ENCODE data around the gene CD96.

CD96 gene

DNA sequence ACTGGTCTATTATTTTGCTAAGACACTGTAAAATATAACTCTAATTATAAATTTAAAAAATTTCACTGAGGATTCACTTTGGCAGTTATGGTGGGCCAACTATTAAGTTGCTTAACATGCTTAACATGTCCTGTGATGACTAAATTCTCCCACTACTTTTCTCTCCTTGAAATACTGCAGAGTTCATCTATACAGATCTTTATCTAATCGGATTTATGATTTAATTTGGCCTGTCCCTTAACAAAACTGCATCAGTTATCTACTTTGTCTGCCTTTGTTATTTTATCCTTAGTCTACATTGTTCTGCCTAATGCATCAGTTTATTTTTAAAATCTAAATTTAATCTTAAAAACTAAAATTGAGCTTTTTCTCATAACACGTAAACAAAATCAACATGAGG is 26.4 kb downstream of the CD96 start:
- no peak for DNase-seq

DNA sequence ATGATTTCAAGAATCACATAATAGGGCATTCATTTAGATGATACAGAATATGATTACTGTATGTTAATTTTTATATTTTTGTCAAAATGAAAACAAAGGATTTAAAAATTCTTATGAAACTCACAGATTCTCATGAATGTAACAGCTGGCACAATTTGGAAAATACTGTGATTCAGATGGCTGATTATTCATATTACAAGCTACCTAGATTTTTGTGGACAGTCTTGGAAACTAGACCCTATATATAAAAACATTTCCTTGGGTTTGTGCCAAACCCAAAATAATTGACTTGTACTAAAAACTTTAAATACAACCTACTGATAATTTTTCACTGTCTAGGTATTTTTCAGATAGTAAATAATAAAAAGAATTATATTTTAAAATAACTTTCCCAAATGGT is 26.9 kb downstream of the CD96 start:
- no peak for DNase-seq

DNA sequence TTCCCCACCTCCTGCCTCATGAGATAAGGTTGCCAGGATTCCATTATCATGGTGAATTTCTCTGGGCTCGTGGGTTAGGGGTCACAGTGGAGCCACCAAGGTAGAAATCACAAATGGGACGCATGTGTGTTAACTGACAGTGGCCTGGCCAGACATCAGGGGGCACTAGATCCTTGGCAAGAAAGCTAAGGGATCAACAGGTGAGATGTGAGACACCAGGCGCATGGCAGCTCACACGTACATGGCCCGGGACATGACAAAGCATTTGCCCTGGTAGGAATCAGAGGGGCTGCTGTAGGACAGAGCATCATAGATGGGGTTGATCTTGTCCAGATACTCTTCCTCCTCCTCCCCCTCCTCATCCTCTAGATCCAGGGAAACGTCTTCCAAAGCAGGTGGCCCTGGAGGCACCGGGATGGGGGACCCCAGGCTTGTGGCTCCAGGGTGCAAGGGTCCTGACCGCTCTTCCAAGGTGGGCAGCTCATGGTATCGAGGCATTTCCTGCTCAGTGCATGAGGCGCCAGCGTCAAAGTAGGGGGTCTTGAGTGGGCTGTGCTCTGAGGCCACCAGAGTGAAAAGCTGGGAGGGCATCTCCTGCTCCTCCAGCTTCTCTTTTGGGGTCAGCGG is 28.5 kb downstream of the CD96 start:
- no peak for DNase-seq

DNA sequence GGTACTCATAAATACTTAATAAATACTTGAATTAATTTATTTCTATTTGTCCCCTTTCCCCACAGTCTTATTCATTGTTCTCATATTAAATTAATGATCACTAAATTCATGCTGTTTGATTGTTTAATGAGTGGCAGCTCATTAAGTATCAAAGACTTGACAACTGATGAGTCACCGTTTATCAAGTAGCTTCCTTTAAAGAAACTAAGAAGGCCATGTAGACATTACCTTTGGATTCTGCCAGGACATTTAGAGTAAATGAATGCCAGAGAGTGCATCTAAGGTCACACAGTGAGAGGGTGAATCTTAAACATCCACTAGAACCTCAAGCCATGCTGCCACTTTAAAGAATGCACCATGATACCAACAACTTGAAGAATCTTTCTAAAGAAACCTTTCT is 29.3 kb downstream of the CD96 start:
- no peak for DNase-seq

DNA sequence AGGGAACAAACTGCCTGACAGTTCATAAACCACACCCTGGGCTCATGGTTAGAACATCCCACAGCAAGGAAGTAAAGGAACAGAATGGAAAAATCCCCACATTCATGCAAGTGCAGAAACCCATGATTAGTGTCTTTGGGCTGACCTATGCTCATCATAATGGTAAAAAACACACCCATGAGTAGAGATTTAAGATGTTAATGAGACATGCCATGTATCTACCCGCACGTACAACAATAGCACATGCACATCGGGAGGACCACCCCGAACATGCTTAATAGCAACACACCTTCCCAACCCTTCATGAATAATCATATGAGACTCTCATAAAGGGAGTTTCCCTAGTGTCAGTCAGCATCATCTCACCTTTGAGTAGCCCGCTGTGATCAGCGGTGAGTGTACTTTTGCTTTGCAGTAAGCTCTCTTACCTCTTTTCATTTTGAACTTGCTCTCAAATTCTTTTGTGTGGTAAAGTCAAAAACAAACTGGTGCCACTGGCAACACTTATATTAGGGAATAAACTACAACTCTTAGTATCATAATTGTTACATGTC is 30.0 kb downstream of the CD96 start:
- no peak for DNase-seq

DNA sequence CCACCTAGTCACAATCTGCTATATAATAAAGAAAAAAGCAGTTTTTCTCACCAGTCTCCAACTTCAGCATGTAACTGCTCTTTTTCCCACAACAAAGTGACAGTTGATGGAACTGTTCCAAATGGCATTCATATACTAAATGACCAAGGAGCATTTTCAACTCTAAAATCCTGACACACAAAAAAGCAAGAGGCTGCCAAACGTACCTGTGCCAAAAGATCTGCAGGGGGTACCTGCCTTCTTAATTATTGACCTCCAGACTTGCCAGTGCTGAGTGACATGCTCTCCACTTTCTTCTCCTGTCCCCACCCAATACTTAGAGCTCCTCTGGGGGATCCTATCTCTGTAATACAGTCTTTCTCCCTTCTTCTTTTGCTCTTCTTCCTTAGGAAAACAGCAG is 35.1 kb downstream of the CD96 start:
- no peak for DNase-seq

DNA sequence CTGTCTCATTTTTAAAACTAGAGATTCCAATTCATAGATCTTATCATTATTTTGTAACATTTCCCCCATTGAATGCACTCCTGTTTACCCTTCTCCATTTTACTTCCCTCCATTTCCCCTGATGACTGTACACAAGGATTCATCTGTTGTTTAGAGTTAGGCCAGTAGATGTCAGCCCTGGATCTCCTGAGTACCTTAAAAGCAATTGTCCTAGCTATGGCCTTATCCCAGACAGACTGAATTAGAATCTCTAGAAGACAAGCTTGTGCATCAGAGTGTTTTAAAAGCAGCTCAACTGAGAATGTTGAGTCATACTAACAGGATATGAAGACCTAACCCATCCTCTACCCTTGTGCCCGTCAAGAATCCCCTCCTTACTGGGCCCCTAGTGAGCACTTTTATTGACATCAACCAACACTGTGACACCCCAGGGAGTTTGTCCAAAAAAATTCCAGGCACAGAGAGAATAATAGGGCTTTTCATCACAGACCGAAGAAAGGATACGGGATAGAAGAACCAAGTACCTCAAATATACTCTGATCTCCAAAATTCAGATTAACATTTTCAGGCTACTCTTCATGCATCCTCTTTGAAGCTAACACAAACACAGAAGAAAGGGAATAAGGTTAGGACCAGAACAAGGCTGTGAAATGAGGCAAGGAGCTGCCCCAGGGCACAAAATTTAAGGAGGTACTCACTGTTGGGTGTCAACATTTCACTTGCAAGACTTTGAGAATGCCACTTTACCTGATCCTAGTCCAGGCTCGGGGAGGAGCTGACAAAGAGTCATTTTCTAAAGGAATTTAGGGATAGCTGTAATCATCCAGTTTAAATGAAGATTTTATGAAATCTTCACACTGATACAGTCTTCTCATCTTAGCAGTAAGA is 36.0 kb downstream of the CD96 start:
- DNase-seq = no peak

DNA sequence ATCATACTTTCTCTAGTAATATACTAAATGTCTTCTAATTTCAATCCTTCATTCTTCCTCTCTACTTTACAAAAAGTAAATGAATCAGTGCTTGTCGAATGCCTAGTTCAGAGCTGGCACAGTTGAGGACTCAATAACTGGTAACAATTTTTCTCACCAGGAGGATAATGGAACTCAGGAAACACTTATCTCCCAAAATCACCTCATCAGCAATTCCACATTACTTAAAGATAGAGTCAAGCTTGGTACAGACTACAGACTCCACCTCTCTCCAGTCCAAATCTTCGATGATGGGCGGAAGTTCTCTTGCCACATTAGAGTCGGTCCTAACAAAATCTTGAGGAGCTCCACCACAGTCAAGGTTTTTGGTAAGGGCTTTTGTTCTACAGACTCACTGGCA is 36.9 kb downstream of the CD96 start:
- DNase-seq = no peak

DNA sequence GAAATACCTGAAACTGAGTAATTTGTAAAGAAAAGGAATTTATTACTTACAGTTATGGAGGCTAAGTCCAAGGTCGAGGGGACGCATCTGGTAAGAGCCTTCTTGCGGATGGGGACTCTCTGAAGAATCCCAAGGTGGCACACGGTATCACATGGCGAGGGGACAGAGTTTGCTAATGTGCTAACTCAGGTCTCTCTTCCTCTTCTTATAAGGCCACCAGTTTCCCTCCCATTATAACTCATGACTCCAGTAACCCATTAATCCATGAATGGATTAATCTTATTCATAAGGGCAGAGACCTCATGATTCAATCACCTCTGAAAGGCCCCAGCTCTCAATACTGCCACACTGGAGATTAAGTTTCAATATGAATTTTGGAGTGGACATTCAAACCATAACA is 37.5 kb downstream of the CD96 start:
- DNase-seq = no peak

DNA sequence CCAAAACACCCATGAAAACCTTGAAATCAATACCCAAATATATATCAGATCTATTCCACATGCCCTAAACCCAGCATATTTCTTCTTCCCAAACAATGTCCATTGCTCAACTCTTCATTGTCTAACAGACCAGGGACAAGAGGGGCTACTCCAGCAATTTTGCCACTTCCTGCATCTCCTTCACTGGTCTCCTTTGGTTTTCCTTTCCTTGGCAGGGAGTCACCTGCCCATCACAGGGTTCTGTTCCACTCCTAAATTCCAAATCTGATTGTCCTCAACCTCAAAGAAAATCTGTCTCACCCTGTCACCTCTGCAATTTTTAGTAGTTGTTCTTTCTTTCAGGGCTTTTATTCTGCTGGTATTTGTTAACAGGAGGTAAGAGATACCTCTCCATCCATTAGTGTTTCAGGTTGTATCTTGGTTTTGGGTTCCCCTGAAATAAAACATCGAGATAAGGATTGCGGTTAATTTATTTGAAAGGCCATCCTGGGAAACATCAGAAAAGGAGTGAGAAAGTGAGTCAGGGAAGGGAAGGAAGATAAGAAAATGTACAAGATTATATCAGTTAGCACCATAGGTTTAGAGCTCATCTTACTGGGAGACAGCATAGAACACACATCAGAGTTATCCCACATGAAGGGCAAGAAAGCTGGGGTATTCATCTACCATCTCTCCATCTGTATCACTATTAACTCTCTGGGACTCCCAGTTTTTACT is 39.6 kb downstream of the CD96 start:
- DNase-seq = no peak

DNA sequence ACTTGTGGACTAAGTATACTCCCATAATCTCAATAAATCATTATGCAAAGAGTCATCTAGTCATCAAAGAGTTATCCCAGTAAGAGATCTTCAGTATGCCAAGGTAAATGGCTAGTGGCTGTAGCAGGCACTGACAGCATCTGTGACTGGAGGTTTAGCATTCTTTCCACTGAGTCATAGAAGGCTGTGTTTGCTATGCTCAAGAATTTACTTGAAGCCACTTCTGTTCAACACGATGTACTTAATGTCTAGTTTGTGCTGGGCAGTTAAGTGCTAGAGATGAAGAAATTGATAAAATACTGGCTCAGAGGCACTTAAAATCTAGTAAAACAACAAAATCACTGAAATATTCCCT is 40.1 kb downstream of the CD96 start:
- no peak for DNase-seq

DNA sequence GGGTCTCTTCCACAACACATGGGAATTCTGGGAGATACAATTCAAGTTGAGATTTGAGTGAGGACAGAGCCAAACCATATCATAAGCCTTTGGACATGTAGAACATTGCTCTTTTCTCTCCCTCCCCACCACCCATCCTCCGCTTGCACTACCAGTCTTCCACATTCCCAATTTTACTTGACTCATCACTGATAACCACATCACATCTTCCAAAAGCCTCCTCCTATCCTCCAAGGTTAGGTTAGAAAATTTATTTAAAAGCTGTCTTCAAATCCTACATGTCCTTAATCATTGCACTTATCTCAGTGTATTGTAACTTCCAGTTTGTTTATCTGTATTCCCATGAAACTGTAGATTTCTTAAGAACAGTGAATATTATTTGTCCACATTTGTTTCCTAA is 42.7 kb downstream of the CD96 start:
- no peak for DNase-seq

DNA sequence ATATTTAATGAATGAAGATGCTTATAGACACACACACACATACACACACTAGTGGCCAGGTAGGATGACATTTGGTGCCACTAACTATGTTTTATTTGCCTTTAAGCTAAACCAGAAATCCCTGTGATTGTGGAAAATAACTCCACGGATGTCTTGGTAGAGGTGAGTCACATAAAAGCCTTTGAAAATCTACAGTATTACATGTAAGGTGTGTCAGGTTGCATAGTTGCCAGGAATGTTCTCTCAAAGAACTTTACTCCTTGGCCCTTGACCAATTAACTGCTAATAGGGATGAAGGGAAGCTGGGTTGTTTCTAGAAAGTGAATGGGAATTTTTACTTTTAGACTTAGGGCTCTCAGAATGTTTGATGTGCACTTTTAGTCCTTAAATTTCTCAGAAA is 43.2 kb downstream of the CD96 start:
- no peak for DNase-seq

DNA sequence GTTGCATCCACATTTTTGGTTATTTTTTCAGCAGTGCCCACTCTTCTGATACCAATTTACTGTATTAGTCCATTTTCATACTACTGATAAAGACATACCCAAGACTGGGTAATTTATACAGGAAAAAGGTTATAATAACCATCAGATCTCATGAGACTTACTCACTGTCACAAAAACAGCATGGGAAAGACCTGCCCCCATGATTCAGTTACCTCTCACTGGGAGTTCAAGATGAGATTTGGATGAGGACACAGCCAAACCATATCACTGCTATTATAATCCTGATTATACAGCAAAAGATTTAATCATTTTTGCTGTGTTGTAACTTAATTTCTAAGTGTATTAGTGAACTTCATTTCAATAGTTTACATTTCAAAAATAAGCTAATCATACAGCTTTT is 46.5 kb downstream of the CD96 start:
- no peak for DNase-seq

DNA sequence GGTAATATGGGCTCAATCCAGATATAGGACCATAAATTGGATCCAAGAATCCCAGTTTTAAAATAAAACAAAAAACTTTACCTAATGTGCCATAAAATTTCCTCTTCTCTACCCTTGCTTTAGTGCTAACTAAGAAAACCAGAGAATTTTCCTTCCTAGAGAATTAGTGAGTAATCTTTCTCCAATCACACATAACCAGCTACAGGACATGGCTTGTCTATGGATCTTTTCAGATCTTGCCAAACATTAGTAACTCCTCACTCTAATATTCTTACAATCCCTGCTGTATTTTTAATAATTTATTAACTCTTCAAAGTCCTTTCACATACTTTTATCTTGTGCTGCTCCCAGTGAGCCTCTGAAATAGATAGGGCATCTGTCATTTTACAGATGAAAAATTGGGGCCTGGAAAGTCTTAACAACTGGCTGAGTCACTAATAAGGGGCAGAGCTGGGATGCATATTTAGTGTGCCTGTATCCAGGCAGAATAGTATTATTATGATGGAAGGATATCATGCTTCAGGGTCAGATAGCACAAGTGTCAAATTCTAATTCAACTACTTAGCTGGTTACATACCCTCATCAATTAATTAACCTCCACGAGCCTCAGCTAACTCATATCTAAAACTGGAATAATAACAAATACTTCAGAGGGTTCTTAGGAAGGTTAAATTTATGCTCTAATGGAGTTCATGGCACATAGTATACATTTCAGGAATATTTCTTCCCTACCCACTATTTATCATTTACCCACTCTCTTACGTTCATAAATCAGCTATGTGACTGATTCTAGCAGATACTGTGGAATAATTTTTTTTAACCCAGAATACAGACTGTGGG is 47.5 kb downstream of the CD96 start:
- no peak for DNase-seq

DNA sequence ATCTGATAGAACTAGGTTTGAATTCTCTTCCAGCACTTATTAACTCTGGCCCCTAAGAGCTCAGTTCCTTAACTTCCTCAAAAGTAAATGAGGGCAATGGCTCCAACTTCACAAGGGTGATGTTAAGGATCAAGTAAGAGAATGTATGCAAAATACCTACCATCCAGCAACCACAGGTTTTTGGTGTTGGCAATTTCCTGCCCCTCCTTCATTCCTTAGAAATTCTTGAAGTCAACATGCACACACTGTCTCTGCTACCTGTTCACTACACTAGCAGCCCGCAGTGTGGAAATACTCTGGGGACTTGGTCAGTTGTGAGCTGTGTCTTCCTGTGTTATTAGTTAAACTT is 48.1 kb downstream of the CD96 start:
- no peak for DNase-seq

DNA sequence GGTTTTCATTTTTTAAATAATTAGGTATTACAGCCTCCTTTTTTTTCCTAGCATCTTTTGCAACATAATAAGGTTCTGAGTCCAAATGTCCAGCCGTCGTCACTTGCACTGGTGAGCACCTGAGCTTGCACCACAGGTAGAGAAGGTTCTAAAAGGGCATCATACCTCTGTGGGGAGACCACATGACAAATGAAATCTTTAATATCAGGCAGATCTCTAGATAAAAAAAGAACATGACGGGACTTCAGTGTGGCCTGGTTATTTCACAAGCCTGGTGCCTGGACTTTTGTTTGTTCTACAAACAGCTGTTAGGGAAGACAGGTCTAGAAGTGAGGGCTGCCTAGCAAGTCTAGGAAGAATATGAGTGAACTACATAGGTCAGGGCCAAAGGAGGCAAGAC is 49.6 kb downstream of the CD96 start:
- DNase-seq = no peak

DNA sequence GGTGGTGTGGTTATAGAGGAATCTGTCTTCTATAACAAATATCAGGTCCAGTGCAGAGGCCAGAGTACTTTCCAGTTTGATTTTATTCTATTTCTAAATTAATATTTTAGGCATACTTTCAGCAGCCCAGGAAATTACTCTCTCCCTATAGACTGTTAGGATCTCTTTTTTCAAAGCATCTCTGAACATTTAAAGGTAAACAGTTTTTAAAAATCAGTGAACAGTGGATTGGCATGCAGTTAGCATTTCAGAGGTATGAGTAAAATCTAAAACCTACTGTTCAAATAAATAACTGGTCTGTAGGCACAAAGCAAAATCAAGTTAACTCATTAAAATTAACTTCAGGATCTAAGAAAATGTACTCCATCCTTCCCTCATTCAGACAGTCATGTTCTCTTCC is 50.1 kb downstream of the CD96 start:
- DNase-seq = no peak

DNA sequence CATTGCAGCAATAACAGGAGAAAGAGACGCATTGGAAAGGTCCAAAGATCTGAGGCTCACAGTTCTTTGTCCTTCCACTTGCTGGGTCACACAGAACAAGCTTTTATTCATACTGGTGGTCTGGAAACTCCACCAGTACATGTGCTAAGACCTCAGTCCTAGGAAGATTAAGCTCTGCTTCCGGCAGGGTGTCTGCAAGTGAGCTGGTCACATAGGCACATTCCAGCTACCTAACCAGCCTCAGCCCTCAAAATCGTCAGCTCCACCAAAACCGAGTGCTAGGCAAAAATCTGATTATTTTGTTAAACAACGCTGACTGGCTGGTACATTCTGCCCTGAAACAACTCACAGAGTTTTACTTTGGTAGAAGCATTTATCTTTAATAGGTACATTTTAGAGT is 50.9 kb downstream of the CD96 start:
- no peak for DNase-seq

DNA sequence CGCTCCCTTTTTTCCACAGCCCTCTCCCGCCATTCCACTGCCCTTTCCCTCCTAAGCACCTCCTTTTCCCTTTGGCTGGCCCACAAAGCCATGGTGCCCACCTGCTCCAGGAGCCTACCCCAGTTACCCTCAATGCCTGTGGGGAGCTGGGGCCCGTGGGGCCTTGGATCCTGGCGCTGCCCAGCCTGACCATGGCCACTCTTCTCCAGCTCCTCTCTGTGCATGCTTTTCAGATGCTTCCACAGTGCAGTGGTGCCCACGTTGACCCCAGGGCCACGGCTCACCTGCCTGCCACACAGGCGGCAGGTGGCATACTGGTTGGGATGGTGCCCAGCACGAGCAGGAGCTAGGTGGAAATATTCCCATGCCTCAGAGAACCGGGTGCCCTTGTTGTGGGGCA is 51.7 kb downstream of the CD96 start:
- DNase-seq = no peak

DNA sequence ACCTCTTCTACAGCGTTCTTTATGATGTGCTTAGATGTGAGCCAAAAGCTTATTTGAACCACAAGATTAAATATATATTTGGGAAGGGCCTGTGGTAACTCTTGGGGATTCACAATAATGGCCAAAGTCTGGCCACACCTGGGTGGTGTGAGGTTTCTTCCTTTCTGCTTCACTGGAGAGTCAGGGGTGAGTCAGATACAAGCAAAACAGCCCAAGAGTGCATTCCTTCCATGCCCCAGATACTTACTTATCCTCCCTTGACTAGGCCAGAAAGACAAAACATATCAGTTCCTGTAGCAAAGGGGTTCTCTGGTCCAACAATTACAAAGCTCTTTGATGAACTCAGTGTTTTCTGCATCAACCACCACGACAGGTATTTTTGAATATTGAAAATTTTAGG is 52.2 kb downstream of the CD96 start:
- DNase-seq = no peak

DNA sequence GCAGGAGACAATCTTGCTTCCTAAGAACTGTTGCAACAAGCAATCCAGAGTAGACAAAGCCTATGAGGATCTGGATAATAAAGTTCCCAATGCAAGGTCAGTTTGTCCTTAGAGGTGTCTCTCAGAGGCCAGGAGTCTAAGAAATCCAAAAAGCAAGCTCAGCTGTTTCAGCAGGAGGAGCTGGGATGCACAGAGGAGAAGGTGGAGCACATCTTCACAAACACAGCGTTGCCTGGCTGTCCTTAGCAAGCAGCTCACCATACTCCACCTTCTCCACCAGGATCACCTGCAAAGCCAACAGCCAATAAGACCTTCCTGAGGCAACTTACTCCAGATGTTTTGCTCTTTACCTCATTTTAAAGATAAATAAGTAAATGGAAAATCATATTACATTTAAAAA is 52.8 kb downstream of the CD96 start:
- DNase-seq = no peak

DNA sequence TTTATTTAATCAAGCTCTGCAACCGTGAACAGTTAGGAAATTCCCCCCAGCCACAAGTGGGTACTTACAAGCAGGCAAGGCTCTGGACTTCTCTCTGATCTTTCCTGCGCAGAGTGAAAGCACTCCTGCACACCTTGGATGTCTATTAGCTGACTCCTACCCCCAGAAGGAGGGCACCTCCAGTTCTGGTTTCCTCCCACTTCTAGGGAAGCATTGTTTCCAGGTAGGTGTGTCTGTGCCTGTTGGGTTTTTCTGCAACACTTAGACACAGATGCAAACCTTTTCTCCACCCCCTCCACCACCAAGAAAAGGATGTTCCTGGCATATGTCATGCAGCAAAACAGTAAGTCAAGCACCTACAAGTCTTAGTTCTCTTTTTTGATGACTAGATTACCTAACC is 53.2 kb downstream of the CD96 start, which contains the start of gene ZBED2:
Gene ZBED2 (minus strand): TSS at position 115 of the 400 bp plus-strand sequence. CDS start 1,145 bp downstream, outside the sequence.
- no peak for DNase-seq

All from NCI-H2081 (cell line).